ENCODE data around the gene RBL2. TPM values are rescaled to one million over a fixed set of nuclear protein-coding genes. Genes with fewer than 3 reads are reported as not detected.

RBL2 gene
- total and polyA plus RNA-seq, 9 of the 15 experiments (the other 6 are each of a cell fraction or from before 2014, with no cell fraction given), result 7.8 to 76.3 (median 28.5) TPM

GRCh38 chr16:53502331-53503269 is 68.3 kb downstream of the RBL2 start, which contains the start of gene AKTIP (continued):
- TF ChIP-seq NR0B1 (IDR thresholded peaks at IDR 0.05; ENCODE audit: partially characterized antibody) (no peak), HINFP (tag; conservative IDR thresholded peaks at IDR 0.05; ENCODE audit: low read depth) (no peak), ZNF511 (CRISPR knock-in tag; IDR thresholded peaks at IDR 0.05) (peak; percentile 26; the same call in 1 of the 2 replicates), SREBF1 (IDR thresholded peaks at IDR 0.05; ENCODE audit: borderline replicate concordance, low read depth, low read length) (no peak), ZNF407 (IDR thresholded peaks at IDR 0.05; ENCODE audit: low read depth) (peak; percentile 91), ZFP91 (CRISPR knock-in tag; IDR thresholded peaks at IDR 0.05) (no peak), ZNF398 (CRISPR knock-in tag; IDR thresholded peaks at IDR 0.05) (no peak), GABPA (tag; conservative IDR thresholded peaks at IDR 0.05; ENCODE audit: low read depth) (no peak), ZBTB7A (IDR thresholded peaks at IDR 0.05; ENCODE audit: borderline replicate concordance, control insufficient read depth, low read depth, low read length) (no peak)
